RWPE1 (cell line): ENCODE results near the gene SFTPA1.
"Not testable (repeated sequence)": the region's sequence is repeated elsewhere in the genome, so short reads cannot be mapped to it uniquely, and the experiment has no call there.

Experiments
- CTCF ChIA-PET: fragments of 350-600 bp; sonication (Branson Sonifier 250); formaldehyde crosslinking; extraction: SDS; loops from one replicate; lab custom pipeline; 2021; lab: Yijun Ruan, JAX
- POLR2A ChIA-PET: fragments of 400-600 bp; formaldehyde crosslinking; extraction: SDS; loops from one replicate; lab custom pipeline; 2020; ENCODE audit warnings: antibody characterized with exemption; ENCODE audit not compliant: low non-redundant PET; lab: Yijun Ruan, JAX
- DNase-seq: peaks from one replicate; pipeline ENCODE4 v3.0.0; 2012; ENCODE audit warnings: low spot score
- H3K27ac ChIP-seq: fragments of 450-650 bp; 2 replicates; pipeline ENCODE4 v1.5.1; 2017
- CTCF ChIP-seq: fragments of 450-650 bp; conservative IDR thresholded peaks from 2 replicates; pipeline ENCODE4 v1.5.1; 2017; ENCODE audit warnings: low read depth, mild to moderate bottlenecking

The SFTPA1 gene

DNA sequence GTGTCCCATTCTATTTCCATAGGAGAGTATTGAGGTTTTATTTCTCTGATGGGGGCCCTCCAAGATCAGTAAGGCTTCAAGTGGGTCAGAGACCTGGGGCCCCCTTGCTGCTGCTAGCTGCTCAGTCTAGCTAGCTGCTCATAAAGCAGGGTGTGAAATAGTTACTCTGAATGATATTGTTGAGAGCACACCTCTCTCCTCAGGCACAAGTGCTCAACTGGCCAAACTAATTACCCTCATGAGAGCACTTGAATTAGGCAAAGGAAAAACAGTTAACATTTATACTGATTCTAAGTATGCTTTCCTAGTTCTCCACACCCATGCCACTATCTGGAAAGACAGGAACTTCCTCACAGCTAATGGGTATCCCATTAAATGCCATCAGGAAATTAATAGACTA, 5.4 kb upstream of the SFTPA1 start:
- no peak for DNase-seq
- H3K27ac ChIP-seq, result no peak overlapping the region
- TF ChIP-seq CTCF, result no peak
- POLR2A ChIA-PET, result no interaction called here
- CTCF ChIA-PET, result no interaction called here

DNA sequence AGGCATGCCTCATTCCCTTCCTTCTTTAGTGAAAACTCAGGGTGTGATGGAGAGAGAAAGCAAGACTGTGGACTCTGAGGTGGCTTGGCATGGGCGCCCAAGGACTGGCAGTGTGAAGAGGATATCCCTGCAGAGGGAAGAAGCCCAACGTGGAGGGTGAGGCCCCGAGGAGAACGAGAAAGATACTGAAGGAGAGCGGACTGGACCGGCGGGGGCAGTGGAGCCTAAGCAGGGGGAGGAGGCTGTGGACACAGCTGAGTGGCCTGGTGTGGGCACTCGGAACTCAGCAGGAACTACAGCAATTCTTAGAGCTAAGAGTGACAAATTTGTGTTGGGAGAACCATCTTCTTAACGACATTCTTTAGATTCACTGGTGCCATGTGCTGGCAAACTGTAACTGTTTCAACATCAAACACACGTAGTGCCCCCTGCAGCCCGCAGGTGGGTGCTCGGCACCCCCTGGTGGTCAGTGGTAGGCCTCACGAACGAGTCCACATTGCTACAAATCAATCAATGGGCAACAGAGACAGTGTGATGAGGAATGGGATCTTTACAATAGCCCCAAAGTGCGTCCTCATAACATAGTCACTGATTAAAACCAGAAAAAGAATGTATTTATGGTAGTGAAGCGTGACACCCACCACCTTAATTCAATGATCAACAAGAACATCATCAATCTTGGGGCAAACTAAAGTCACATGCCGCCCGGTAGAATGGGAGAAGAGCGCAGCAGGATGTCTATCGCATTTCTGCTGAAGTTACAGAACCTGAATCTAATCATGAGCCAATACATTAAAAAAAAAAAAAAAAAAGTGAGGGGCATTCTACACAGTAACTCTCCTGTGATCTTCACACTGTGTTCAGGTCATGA, 2.0 kb upstream of the SFTPA1 start:
- H3K27ac ChIP-seq, result no peak overlapping the region
- POLR2A ChIA-PET, result no interaction called here
- CTCF ChIA-PET, result interaction anchor here (0.6 kb wide), 1 partner anchor 27 kb away, joined by 4 read pairs; no protein-coding TSS in a partner anchor
- peak; percentile 28 for DNase-seq
- TF ChIP-seq CTCF, result no peak

DNA sequence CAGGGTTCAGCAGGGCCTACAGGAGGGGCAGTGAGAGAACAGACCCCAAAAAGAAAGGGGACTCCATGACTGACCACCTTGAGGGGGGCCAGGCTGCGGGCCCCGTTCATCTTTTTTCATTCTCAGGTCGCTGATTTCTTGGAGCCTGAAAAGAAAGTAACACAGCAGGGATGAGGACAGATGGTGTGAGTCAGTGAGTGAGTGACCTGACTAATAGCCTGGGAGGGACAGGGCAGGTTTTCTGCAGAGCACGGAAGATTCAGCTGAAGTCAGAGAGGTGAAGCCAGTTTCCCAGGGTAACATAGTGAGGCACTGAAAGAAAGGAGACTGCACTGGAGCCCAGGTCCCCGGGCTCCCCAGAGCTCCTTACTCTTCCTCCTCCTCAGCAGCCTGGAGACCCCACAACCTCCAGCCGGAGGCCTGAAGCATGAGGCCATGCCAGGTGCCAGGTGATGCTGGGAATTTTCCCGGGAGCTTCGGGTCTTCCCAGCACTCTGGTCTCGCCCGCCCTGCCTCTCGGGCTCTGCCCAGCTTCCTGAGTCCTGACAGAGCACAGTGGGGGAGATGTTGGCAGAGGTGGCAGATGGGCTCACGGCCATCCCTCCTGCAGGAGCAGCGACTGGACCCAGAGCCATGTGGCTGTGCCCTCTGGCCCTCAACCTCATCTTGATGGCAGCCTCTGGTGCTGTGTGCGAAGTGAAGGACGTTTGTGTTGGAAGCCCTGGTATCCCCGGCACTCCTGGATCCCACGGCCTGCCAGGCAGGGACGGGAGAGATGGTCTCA, 646 bp downstream of the SFTPA1 start:
- peak; percentile 38 for DNase-seq
- POLR2A ChIA-PET, CTCF ChIA-PET, H3K27ac ChIP-seq: not testable (repeated sequence)

- ChIA-PET CTCF (no interaction called here), POLR2A (no interaction called here)
- DNase-seq, result no peak
- no peak for TF ChIP-seq CTCF
- H3K27ac ChIP-seq, result no peak overlapping the region
Measured at GRCh38 chr10:79615577-79615976, 4.8 kb downstream of the SFTPA1 start.

GRCh38 chr10:79616164-79616563, 5.4 kb downstream of the SFTPA1 start:
- ChIA-PET CTCF (no interaction called here), POLR2A (no interaction called here)
- TF ChIP-seq CTCF, result no peak
- no peak overlapping the region for H3K27ac ChIP-seq
- no peak for DNase-seq

DNA sequence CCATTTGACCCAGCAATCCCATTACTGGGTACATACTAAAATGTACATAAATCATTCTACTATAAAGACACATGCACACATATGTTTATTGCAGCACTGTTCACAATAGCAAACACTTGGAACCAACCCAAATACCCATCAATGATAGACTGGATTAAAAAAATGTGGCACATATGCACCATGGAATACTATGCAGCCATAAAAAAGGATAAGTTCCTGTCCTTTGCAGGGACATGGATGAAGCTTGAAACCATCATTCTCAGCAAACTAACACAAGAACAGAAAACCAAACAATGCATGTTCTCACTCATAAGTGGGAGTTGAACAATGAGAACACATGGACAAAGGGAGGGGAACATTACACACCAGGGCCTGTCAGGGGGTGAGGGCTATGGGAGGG, 12.9 kb downstream of the SFTPA1 start:
- DNase-seq, CTCF ChIA-PET, POLR2A ChIA-PET, H3K27ac ChIP-seq: not testable (repeated sequence)

- H3K27ac ChIP-seq, result no peak overlapping the region
- ChIA-PET POLR2A (no interaction called here), CTCF (no interaction called here)
- TF ChIP-seq CTCF, result no peak
- DNase-seq, result no peak
Measured at GRCh38 chr10:79627075-79627474, 16.3 kb downstream of the SFTPA1 start.
